HCEC 1CT (cell line): ENCODE measurements around the gene XYLT1.

Source experiments
- DNase-seq: peaks from one replicate; pipeline ENCODE4 v3.0.0-alpha.2; 2017

Gene XYLT1

GRCh38 chr16:17171250-17172143 lies 299.3 kb downstream of the XYLT1 start:
- DNase-seq = no peak

GRCh38 chr16:17170435-17170834 lies 300.3 kb downstream of the XYLT1 start:
- DNase-seq = no peak

GRCh38 chr16:17168181-17168580 lies 302.6 kb downstream of the XYLT1 start:
- no peak for DNase-seq

- no peak for DNase-seq
Observed at GRCh38 chr16:17166095-17166494, 304.7 kb downstream of the XYLT1 start.

- DNase-seq = no peak
Observed at GRCh38 chr16:17162560-17162959, 308.2 kb downstream of the XYLT1 start.

- no peak for DNase-seq
Observed at GRCh38 chr16:17160920-17161431, 309.8 kb downstream of the XYLT1 start.

- DNase-seq = no peak
Observed at GRCh38 chr16:17160285-17160853, 310.4 kb downstream of the XYLT1 start.

- DNase-seq = no peak
Observed at GRCh38 chr16:17159617-17160016, 311.1 kb downstream of the XYLT1 start.

GRCh38 chr16:17155936-17156335 lies 314.8 kb downstream of the XYLT1 start:
- no peak for DNase-seq

GRCh38 chr16:17155485-17155884 lies 315.3 kb downstream of the XYLT1 start:
- DNase-seq = no peak

GRCh38 chr16:17154981-17155380 lies 315.8 kb downstream of the XYLT1 start:
- DNase-seq = no peak

- no peak for DNase-seq
Observed at GRCh38 chr16:17152311-17152710, 318.4 kb downstream of the XYLT1 start.

GRCh38 chr16:17151335-17151734 lies 319.4 kb downstream of the XYLT1 start:
- DNase-seq = no peak

GRCh38 chr16:17149904-17150483 lies 320.8 kb downstream of the XYLT1 start:
- DNase-seq = no peak

GRCh38 chr16:17147942-17148341 lies 322.8 kb downstream of the XYLT1 start:
- DNase-seq = no peak

GRCh38 chr16:17145029-17145428 lies 325.7 kb downstream of the XYLT1 start:
- no peak for DNase-seq

- DNase-seq = no peak
Observed at GRCh38 chr16:17144431-17144830, 326.3 kb downstream of the XYLT1 start.

- DNase-seq = no peak
Observed at GRCh38 chr16:17143546-17144419, 327.0 kb downstream of the XYLT1 start.

- no peak for DNase-seq
Observed at GRCh38 chr16:17138801-17139200, 332.0 kb downstream of the XYLT1 start.

- DNase-seq = no peak
Observed at GRCh38 chr16:17135439-17135838, 335.3 kb downstream of the XYLT1 start.

- DNase-seq = no peak
Observed at GRCh38 chr16:17134586-17134985, 336.2 kb downstream of the XYLT1 start.

- DNase-seq = no peak
Observed at GRCh38 chr16:17133851-17134250, 336.9 kb downstream of the XYLT1 start.

- DNase-seq = no peak
Observed at GRCh38 chr16:17131351-17131750, 339.4 kb downstream of the XYLT1 start.
